Peyer's patch (tissue), 4 donors: ENCODE results near the gene TNFSF8. TPM values are rescaled to one million over a fixed set of nuclear protein-coding genes. Genes with fewer than 3 reads are reported as not detected.

Source experiments
- DNase-seq, 3 donors: peaks; one replicate each; pipeline ENCODE4 v3.0.0-alpha.2; 2017 to 2019
- H3K27ac ChIP-seq, 4 donors: fragments of 200-600 bp; sonication (generic); one replicate each; pipeline ENCODE4 v1.5.1; 2016 to 2019
- H3K27me3 ChIP-seq, 2 donors: fragments of 200-600 bp; sonication (generic); one replicate each; pipeline ENCODE4 v1.5.1; 2019
- H3K36me3 ChIP-seq, 3 donors: fragments of 200-600 bp; sonication (generic); one replicate each; pipeline ENCODE4 v1.5.1; 2016 to 2019
- H3K4me1 ChIP-seq, 4 donors: fragments of 200-600 bp; sonication (generic); one replicate each; pipeline ENCODE4 v1.5.1; 2016 to 2019
- H3K4me3 ChIP-seq, 4 donors: fragments of 200-600 bp; sonication (generic); 1 replicate in 3 of 4; 2 replicates in 1 of 4; pipeline ENCODE4 v1.5.1; 2016 to 2019; ENCODE audit warnings: mild to moderate bottlenecking in 1 of 4
- H3K9me3 ChIP-seq, 4 donors: fragments of 200-600 bp; sonication (generic); one replicate each; pipeline ENCODE4 v1.5.1; 2016 to 2019; ENCODE audit warnings: mild to moderate bottlenecking in 1 of 4
- POLR2A ChIP-seq, 2 donors: fragments of 450-650 bp; IDR thresholded peaks; one replicate each; pipeline ENCODE4 v1.5.1; 2017; ENCODE audit warnings: antibody characterized with exemption in 2 of 2, mild to moderate bottlenecking in 2 of 2, moderate library complexity in 2 of 2
- total RNA-seq, 4 donors: library from RNA; depleted of rRNA; stranded (reverse); fragments of >200 nt; gene quantifications; one replicate each; pipeline ENCODE4 v1.1.0, GENCODE V29; 2016
- TF ChIP-seq, protein P1 (sequence below), 6 experiments: fragments of 450-650 bp in 4 of 6; fragments of 200-600 bp in 2 of 6; sonication (generic) in 1 of 6; IDR thresholded peaks; one replicate each; pipeline ENCODE4 v1.5.1; 2017 to 2019; ENCODE audit warnings: antibody characterized with exemption in 6 of 6, mild to moderate bottlenecking in 3 of 6, moderate library complexity in 1 of 6

The TNFSF8 gene
- total RNA-seq, 4 donors from 2014 or later, result 2.1 to 11.6 (median 4.7) TPM

DNA sequence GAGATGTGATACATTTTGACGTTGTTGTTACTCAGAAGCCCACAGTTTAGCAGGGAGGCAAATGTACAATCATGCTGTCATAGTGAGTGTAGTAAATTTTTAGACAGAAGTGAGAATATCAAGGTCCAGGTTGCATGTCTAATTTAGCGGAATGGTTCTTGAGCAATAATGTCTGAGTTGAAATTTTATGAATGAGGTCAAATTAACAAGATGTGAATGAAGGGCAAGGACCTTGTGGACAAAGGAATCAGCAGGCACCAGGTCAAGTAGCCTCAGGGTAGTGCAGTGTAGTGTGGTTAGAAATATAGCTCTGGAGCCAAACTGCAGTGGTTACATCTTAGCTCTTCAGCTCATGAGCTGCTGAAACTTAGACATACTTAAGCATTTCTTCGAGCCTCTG, 36.2 kb downstream of the TNFSF8 start:
- TF ChIP-seq, protein P1, sequence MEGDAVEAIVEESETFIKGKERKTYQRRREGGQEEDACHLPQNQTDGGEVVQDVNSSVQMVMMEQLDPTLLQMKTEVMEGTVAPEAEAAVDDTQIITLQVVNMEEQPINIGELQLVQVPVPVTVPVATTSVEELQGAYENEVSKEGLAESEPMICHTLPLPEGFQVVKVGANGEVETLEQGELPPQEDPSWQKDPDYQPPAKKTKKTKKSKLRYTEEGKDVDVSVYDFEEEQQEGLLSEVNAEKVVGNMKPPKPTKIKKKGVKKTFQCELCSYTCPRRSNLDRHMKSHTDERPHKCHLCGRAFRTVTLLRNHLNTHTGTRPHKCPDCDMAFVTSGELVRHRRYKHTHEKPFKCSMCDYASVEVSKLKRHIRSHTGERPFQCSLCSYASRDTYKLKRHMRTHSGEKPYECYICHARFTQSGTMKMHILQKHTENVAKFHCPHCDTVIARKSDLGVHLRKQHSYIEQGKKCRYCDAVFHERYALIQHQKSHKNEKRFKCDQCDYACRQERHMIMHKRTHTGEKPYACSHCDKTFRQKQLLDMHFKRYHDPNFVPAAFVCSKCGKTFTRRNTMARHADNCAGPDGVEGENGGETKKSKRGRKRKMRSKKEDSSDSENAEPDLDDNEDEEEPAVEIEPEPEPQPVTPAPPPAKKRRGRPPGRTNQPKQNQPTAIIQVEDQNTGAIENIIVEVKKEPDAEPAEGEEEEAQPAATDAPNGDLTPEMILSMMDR (IDR thresholded peaks at IDR 0.05), result no peak
- Histone ChIP-seq H3K9me3 (no peaks in the 10 kb centered on the region), H3K4me1 (peaks cover 0 to 13% (median 2%) of the 10 kb centered on the region in 4 donors), H3K4me3 (no peak overlapping the region), H3K27ac (peak overlapping the region in 3 of 4 donors; percentile 7 to 22 (median 11)), H3K36me3 (no peaks in the 10 kb centered on the region), H3K27me3 (no peaks in the 10 kb centered on the region)
- no peak for DNase-seq

DNA sequence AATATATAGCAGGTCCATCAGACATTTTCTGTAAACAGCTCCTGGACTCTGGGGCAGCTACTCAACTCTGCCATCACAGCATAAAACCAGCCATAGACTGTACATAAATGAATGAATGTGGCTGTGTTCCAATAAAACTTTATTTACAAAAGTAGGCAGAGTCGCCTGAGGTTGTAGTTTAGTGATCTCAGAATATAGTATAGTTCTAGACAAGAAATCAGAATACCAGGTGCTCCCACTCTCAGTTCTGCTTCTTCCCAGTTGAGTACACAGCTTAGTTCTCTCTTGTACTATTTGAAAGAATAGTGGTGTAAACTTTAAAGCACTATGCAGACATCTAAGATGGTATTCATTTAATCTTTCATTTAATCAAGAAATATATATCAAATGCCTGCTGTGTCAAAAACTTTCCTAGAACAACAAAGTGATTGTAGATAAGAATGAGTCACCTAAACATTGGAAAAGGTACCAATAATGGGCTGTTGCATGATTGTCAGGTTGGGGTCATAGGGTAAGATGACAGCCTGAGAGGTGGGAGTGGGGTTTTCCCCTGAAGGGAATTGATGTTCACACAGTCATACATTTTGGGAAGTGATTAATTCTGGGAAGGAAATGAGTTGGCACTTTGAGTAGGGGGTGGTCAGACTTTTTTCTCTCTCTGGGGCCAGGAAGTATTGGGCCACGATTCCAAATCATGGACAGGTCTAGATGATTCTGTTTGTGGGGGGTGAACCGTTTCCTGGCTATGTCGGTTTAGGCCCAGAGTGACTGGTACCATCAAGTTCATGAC, 37.0 kb downstream of the TNFSF8 start:
- no peak for DNase-seq
- Histone ChIP-seq H3K9me3 (no peaks in the 10 kb centered on the region), H3K27me3 (no peaks in the 10 kb centered on the region), H3K4me3 (no peak overlapping the region), H3K4me1 (peaks cover 0 to 11% (median 2%) of the 10 kb centered on the region in 4 donors), H3K27ac (no peak overlapping the region), H3K36me3 (no peaks in the 10 kb centered on the region)
- no peak for TF ChIP-seq POLR2A (IDR thresholded peaks at IDR 0.05)
- TF ChIP-seq, protein P1 (IDR thresholded peaks at IDR 0.05), result no peak

DNA sequence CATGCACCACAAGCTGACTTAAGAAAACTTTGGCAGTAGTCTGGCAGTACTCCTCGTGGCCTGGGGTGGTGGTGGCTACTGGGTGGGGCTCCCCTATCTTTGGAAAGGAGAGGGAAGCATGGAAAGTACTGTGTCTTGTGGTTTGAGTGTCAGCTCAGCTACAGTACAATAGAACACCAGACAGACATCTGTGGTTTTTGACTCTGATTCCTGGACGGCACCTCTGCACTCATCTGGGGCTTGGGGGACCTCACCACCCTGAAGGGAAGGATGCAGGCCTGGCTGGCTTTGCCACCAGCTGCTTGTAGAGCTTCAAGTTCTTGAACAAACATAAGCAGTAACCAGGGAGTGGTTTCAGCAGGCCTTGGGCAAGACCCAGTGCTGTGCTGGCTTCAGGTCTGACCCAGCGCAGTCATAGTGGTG, 40.6 kb downstream of the TNFSF8 start:
- Histone ChIP-seq H3K27ac (no peak overlapping the region), H3K4me3 (no peak overlapping the region), H3K4me1 (peaks cover 0 to 7% (median 0%) of the 10 kb centered on the region in 4 donors), H3K27me3 (no peaks in the 10 kb centered on the region), H3K36me3 (no peaks in the 10 kb centered on the region), H3K9me3 (no peaks in the 10 kb centered on the region)
- TF ChIP-seq, protein P1 (IDR thresholded peaks at IDR 0.05), result no peak
- TF ChIP-seq POLR2A (IDR thresholded peaks at IDR 0.05), result no peak
- DNase-seq, result peak; percentile 31 to 75 (median 55)

DNA sequence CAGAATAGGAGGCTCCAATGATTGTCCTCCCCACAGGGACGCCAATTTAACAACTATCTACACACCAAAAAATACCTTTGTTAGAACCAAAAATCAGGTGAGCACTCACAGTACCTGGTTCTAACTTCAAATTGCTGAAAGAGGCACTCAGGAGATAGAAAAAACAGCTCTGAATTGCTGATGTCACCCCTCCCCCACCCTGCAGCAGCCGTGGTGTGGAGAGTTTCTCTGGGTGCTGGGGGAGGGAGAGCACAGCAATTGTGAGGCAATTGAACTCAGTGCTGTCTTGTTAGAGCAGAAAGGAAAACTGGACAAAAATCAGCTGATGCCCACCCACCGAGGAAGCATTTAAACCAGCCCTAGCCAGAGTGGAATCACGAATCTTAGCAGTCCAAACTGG, 41.8 kb downstream of the TNFSF8 start:
- TF ChIP-seq POLR2A (IDR thresholded peaks at IDR 0.05), result no peak
- TF ChIP-seq, protein P1 (IDR thresholded peaks at IDR 0.05), result no peak
- DNase-seq, result no peak
- Histone ChIP-seq H3K27me3 (no peaks in the 10 kb centered on the region), H3K9me3 (no peaks in the 10 kb centered on the region), H3K4me1 (no peaks in the 10 kb centered on the region), H3K27ac (no peak overlapping the region), H3K36me3 (no peaks in the 10 kb centered on the region), H3K4me3 (no peak overlapping the region)

DNA sequence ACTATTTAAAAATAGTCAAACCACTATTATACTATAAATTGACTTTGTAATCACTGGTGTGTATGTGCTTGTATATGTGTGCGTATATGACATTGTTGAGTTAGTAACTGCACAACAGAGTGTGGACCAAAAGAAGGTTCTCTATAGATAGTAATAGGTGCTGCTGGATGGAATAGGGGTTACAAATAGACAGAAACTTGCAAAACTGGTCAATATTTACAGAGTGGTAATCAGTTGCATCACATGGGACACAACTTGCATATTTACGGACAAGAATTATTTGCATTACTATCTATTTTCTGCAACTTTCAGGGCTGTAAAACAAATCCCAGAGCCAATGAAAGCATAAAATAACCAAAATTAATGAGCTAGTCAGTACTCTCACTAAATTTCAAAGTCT, 42.4 kb downstream of the TNFSF8 start:
- H3K4me3 ChIP-seq, result no peak overlapping the region
- H3K27me3 ChIP-seq, result no peaks in the 10 kb centered on the region
- H3K9me3 ChIP-seq, result no peaks in the 10 kb centered on the region
- H3K36me3 ChIP-seq, result no peaks in the 10 kb centered on the region
- H3K4me1 ChIP-seq, result no peaks in the 10 kb centered on the region
- H3K27ac ChIP-seq, result no peak overlapping the region
- DNase-seq, result no peak
- no peak for TF ChIP-seq POLR2A (IDR thresholded peaks at IDR 0.05)
- TF ChIP-seq, protein P1 (IDR thresholded peaks at IDR 0.05), result no peak
